GM12801 (cell line): Measurements from ENCODE around the gene BZW1.

Experiments used
- TF ChIP-seq, protein P1 (sequence below): IDR thresholded peaks from one replicate; pipeline ENCODE4 v1.5.1; 2011; ENCODE audit warnings: control low read depth; ENCODE audit not compliant: insufficient read length; ENCODE audit errors: extremely low read depth

BZW1 gene

DNA sequence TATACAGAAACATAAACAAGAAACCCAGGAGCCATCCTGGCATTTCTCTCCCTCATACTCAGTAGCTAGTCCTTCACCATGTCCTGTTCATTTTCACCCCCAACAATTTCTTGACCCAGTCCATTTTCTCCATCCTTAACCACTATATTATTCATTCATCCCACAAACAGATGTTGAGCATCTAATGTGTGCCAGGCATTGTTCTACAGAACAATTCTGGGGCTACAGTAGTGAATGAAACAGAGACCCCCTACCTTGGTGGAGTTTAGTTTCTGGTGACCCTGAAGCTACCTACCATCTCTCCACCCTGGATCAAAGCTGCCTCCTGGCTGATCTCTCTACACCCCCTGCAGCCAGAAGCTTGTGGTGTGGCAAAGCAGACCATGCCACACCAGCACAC, 27.5 kb upstream of the BZW1 start:
- TF ChIP-seq, protein P1, sequence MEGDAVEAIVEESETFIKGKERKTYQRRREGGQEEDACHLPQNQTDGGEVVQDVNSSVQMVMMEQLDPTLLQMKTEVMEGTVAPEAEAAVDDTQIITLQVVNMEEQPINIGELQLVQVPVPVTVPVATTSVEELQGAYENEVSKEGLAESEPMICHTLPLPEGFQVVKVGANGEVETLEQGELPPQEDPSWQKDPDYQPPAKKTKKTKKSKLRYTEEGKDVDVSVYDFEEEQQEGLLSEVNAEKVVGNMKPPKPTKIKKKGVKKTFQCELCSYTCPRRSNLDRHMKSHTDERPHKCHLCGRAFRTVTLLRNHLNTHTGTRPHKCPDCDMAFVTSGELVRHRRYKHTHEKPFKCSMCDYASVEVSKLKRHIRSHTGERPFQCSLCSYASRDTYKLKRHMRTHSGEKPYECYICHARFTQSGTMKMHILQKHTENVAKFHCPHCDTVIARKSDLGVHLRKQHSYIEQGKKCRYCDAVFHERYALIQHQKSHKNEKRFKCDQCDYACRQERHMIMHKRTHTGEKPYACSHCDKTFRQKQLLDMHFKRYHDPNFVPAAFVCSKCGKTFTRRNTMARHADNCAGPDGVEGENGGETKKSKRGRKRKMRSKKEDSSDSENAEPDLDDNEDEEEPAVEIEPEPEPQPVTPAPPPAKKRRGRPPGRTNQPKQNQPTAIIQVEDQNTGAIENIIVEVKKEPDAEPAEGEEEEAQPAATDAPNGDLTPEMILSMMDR, result no peak

DNA sequence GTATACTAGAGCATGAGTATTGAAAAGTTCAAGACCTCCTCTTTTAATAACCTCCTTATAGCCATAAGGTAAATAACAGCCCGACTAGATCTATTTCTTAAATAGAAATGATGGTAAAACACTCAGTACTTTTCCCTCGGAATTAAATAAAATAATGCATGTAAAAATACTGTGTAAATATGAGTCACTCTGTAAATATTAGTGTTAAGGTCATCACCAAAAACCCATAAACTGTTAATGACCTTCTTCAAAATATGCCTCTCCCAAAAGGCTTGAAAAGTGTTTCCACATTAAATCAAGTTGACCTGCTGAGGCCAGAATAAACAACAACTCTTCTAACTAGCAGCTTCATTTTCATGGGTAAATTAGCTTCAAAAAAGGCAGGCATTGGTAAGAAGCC, 25.3 kb upstream of the BZW1 start:
- TF ChIP-seq, protein P1, result no peak

DNA sequence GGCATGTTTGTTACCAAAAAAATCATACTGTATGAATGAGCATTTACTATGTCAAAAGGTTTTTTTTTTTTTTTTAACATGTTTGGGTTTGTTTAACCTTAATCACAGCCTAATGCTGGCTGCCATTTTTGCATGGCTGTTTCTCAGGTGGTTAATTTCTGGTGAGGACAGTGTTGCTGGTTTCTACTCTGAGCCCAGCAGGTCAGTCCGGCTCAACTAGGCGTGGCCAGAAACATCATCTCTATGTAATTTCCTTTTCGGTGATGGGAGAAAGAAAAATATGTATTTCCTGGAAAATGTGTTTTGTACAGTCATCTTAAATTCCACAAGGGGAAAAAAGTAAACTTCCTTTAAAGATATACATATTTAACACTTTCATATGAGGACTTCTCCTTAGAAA, 24.9 kb upstream of the BZW1 start:
- TF ChIP-seq, protein P1, result no peak

DNA sequence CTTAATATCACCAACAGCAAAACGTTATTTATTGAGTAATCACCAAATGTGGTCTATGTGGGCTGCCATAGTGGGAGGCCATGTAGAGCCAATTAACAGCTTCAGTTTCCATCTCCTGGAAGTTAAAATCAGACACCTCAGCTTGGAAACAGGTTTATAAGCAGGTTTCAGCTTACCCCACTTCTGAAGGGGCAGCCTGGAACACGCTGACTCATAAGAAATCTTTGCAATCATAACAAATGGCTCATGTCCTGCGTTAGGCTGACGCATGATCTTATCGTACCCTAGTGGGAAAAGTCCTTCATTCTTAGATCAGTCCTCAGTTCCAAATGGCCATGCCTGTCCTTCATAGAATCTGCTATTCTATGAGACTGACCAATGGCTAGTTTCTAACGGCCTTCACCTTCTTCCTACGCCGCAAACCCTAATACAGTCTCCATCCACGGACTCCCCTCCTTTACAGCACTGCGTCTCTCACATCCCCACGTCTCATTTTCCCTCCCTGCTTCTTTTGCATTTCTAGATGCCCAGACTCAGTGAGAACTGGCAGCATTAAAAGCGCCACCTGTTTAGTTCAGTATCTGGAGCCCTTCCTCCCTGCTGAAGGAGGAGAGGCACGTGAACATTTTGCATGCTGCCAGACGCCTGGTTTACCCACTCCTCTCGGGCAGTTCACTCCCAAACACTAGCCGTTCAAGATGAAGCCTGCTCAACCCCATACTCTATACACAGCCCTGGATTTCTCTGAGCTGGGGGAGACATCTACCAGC, 24.2 kb upstream of the BZW1 start:
- TF ChIP-seq, protein P1, result no peak

DNA sequence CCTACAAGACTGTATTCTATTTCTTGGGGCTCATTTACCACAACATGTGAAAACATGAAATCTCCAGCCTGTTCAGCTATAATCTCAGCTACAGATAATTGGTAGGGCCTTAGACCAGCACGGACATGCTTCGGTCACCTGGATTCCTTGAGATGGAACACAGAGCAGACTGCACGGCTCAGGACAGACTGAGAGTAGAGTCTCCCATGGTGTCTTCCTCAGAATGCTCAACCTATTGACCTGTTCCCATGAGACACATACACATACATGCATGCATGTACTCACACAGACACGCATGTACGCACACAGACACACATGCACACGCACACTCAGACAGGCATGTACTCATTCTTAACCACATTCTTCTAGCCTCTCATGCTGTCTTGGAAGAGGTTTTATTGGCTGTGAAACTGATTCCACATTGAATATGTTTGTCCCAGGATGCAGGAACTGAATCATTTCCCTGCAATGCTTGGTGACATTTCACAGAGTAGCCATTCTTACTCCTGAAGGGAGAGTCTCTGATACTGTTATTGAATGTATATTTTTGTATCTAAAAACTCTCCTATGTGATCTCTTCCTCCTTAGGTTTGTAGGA, 23.5 kb upstream of the BZW1 start:
- TF ChIP-seq, protein P1, result no peak

DNA sequence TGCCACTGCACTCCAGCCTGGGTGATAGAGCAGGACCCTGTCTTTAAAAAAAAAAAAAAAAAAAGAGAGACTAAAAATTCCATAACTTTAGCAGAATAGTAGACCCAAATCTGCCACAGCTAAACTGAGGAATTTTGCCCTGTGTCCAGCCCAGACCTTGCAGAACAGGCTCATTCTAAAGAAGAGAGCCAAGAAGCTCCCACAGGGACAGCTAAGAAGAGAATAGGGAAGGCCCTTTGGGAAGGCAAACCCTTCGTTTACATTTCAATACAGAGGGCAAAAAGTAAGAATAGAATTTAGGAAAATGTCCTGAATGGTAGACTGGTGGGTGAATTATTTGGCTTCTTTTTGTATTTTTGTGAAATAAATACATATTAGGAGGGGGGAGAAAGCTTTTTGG, 21.5 kb upstream of the BZW1 start:
- TF ChIP-seq, protein P1, result no peak

DNA sequence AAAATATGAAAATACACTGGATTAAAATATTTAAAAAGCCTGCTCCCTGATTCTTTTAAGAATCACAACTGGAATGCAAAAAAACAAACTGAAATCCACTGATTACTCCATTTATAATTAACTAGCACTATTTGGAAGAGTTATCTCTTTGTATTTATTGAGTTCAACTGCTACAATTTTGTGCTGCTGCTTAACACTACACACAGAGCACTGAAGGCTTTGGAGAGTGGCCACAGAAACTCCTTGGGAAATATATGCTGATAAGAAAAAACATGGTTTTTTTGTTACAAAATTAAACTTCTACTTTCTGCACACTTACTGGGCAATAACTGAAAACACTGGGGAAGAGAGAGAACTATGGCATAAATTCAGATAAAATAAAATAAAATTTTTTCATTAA, 19.8 kb upstream of the BZW1 start:
- TF ChIP-seq, protein P1, result no peak
